Heart left ventricle (tissue), 13 donors: ENCODE data around the gene MPP4.

Experiments
- POLR2A ChIP-seq, 2 donors: fragments of 450-650 bp; IDR thresholded peaks; one replicate each; pipeline ENCODE4 v1.6.1; 2017; ENCODE audit warnings: antibody characterized with exemption in 2 of 2, mild to moderate bottlenecking in 2 of 2, moderate library complexity in 2 of 2
- TF ChIP-seq, protein P1 (sequence below), 12 donors: fragments of 200-600 bp; sonication (generic) in 4 of 12; IDR thresholded peaks; one replicate each; pipeline versions ENCODE4 v1.5.0 to v1.8.0; 2018 to 2022; ENCODE audit warnings: antibody characterized with exemption in 12 of 12, mild to moderate bottlenecking in 5 of 12
- donor health status: ischemic (EF 13 %, LVEDD 7.1; RV severe dilation, severe dysfunction).
- donor health status: DM: no; HTN: yes; CAD: no.
- donor health status: DM: no; HTN: no; CAD: no.
- donor health status: ischemic (EF 25% LVEDD 6.9; RV normal size, moderate dysfunction).
- donor health status: ischemic (EF 25% LVEDD 5.7; RV mildly dilated, moderate dysfunction).
- donor health status: ischemic (EF 35%, LVEDD 5.7; RV mildly dilated, moderate dysfunction).
- donor health status: nonischemic (EF 11% LVEDD 7.7; RV severe dilation, severe dysfunction).
- donor health status: DM: yes; HTN: yes; CAD: no.
- donor health status: PGD.
- donor health status: ischemic (EF 29% LVEDD 5.4; RV normal size, mild dysfunction).
- donor health status: nonischemic (EF 23%, LVEDD 6.1; RV moderate dilation, normal function).

DNA sequence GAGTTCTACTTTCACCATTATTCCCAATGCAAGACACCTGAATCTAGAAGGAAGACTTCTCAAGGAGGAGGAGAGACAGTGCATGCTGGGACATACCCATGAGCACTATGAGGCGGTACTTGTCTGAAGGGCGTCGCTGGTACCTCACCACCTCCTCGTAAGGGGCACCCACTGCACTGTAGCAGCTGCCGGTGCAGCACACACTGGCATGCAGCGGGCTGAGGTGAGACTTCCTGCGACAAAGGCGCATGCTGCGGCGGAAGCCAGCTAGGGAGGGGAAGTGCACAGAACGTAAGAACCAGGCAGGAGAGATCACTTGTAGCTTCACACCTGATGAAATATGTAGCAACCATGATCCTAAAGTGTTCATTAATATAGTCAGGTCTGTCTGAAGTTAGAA lies 42.3 kb downstream of the MPP4 start:
- no peak for TF ChIP-seq POLR2A (IDR thresholded peaks at IDR 0.05)
- TF ChIP-seq, protein P1, sequence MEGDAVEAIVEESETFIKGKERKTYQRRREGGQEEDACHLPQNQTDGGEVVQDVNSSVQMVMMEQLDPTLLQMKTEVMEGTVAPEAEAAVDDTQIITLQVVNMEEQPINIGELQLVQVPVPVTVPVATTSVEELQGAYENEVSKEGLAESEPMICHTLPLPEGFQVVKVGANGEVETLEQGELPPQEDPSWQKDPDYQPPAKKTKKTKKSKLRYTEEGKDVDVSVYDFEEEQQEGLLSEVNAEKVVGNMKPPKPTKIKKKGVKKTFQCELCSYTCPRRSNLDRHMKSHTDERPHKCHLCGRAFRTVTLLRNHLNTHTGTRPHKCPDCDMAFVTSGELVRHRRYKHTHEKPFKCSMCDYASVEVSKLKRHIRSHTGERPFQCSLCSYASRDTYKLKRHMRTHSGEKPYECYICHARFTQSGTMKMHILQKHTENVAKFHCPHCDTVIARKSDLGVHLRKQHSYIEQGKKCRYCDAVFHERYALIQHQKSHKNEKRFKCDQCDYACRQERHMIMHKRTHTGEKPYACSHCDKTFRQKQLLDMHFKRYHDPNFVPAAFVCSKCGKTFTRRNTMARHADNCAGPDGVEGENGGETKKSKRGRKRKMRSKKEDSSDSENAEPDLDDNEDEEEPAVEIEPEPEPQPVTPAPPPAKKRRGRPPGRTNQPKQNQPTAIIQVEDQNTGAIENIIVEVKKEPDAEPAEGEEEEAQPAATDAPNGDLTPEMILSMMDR (IDR thresholded peaks at IDR 0.05) = no peak
